ENCODE data around the gene TCF7L2.

- no peak for TF ChIP-seq REST (IDR thresholded peaks at IDR 0.05; ENCODE audit: borderline replicate concordance)
- no peak for TF ChIP-seq TAF1 (IDR thresholded peaks at IDR 0.05; ENCODE audit: low read depth)
- TF ChIP-seq CTCF (IDR thresholded peaks at IDR 0.05; ENCODE audit: poor library complexity, severe bottlenecking), result no peak
- no peak for TF ChIP-seq SMC3 (conservative IDR thresholded peaks at IDR 0.05; ENCODE audit: poor library complexity)
- no peak for TF ChIP-seq EZH2 (IDR thresholded peaks at IDR 0.05; ENCODE audit: borderline replicate concordance, insufficient read depth, low read length, poor library complexity, severe bottlenecking)
- TF ChIP-seq EP300 (conservative IDR thresholded peaks at IDR 0.05; ENCODE audit: poor library complexity, severe bottlenecking), result no peak
- TF ChIP-seq POLR2AphosphoS5 (IDR thresholded peaks at IDR 0.05), result no peak
- no peak for TF ChIP-seq MXI1 (conservative IDR thresholded peaks at IDR 0.05; ENCODE audit: poor library complexity, severe bottlenecking)
These were observed 19.5 kb downstream of the TCF7L2 start for GRCh38 chr10:112969542-112969941.
